Stimulated activated CD4-positive, alpha-beta T cell treated with anti-CD3 and anti-CD28 coated beads, Interleukin-12 subunit alpha, Interleukin-12 subunit beta, amount 100 ng/mL, for 24 hours (primary cell): ENCODE measurements around the gene HES2.
"Not testable (repeated sequence)": the region's sequence is repeated elsewhere in the genome, so short reads cannot be mapped to it uniquely, and the experiment has no call there.

Source experiments
- DNase-seq, 2 experiments: peaks; one replicate each; pipeline ENCODE4 v3.0.0-alpha.2; 2020; ENCODE audit warnings: low read depth in 2 of 2

Gene HES2, protein sequence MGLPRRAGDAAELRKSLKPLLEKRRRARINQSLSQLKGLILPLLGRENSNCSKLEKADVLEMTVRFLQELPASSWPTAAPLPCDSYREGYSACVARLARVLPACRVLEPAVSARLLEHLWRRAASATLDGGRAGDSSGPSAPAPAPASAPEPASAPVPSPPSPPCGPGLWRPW

DNA sequence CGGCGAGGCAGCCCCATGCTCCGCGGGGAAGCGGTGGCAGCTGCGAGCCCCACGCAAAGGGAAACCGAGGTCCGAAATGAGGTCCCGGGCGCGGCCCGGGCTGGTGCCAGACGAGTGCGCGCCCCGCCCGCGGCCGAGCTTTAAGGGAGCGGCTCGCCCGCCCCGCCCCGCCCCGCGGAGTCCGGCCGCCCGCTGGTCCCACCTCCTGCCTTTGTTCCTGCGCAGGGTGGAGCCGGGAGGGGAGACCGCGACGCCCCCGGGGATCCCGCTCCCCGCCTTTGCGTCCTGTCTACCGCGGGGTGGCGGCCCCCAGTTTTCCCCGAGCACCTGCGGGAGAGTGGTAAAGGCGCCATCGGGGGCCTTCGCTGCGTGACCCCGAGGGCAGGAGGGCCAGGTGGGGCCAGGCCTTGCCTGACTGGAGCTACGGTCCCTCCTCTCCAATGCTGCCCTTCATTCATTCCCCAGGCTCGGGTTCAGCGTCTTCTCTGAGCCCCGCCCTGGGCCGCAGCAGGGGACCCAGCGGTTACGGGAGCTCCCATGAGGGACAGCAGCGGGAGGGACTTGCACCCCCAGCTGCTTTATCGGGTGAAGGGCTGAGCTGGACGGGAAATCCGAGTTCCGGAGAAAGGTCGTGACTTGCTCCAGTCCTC, at the start of gene HES2:
Gene HES2, minus strand, starts transcription at position 116 of the 650 bp plus-strand sequence. Its CDS starts 99 bp downstream, at position 17.
- DNase-seq = no peak

DNA sequence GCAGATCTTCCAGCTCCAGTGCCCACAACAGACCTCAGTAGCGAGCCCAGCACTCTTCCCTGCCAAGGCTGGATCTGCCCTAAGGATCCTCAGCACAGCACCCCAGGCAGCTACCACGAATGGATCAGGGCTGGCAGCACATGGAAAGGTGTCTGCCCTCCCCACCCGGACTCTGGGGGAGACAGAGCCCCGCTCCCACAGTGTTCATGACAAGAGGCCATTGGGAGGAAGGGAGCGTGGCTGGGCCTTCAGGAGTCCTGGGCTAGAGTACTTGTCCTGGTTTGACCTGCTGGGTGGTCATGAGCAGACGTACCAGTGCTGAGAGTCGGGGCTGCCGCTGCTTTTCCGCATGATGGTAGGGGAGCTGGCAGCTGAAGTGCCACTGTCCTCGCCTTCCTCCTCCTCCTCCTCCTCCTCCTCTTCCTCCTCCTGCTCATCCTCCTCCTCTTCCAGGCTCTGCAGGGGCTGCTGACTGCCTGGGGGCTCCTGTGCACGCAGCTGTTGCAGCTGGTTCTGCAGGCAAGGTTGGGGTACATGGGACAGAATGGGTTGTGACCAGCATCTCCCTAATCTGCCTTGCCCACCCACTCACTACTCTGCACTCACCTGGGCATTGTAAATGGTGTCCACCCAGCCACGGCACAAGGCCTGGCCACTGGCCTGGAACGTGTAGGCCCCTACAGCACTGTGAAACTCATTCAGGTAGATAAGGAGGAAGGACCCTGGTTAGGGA, 49.2 kb upstream of the HES2 start:
- DNase-seq = no peak

DNA sequence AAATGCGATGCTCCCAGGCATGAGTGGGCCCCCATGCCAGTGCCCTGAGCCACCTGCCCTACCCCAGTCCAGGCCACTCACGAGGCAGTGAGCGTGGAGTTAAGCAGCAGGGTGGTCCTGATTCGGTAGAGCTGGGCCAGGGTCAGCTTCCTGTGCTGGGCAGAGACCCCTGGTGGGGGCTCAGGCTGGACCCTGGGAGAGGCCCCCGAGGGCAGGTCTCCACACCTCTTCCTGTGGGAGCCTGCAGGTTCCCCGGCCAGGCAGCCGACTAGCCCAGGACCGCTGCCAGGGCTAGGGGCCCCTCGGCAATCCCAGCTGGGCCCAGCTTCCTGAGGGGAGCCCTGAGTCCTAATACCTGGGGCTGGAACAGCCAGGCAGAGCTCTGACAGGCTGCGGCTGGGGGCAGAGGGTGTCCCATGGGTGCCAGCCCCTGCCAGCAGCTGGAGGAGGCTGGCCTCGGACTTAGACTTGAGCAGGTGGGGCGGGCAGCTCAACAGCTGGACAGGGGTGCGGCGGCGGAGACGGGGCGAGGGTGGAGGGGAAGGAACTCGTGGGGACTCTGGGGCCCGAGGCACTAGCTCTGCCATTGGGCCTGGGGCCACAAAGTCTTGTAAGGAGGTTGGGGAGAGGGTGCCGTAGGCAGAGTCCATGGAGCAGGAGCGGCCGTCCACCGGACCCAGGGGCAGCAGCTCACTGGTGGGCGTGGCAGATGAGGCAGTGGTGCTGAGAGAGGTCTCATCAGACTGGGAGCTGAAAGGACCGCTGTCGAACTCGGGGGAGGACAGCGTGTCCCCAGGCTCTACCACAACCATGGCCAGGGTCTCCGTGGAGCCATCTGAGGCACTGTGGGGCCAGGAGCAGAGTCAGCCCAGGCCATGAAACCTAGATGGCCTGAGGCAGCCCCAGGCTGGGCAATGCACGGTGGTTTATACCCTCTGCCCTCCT, 48.3 kb upstream of the HES2 start:
- no peak for DNase-seq

DNA sequence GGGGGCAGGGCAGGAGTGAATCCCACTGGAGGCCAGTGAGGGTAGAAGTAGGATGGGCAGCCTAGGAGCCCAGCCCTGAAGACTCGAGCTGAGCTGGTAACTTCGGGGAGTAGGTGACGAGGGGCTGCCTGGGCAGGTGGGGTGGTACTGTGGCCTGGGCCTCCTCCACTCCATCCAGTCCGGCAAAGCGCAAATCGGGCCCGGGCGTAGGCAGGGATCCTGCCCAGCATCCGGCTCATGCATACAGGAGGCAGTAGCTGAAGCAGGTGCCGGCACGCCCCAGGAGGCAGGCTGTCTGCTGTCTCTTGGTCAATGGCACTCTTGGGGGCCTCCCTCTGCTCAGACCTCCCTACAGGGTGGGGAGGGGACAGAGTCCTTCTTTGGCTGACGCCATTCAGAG, 47.5 kb upstream of the HES2 start:
- DNase-seq = no peak

DNA sequence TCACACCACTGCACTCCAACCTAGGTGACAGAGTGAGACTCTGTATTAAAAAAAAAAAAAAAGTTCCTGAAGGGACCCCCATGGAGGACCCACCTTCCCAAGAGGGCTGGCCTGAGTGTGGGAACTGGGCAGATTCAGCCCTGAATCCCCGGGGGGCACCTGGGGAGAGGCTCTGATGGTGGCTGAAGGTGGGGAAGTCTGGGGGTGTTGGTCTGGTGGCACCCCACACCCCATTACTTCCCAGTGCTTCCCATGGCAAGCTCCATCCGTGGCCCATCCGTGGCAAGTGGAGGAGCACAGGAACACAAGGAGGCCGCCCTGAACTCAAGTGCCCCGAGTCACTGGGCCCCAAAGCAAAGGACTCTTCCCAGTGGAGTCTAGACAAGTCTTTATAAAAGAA, 47.0 kb upstream of the HES2 start:
- no peak for DNase-seq

DNA sequence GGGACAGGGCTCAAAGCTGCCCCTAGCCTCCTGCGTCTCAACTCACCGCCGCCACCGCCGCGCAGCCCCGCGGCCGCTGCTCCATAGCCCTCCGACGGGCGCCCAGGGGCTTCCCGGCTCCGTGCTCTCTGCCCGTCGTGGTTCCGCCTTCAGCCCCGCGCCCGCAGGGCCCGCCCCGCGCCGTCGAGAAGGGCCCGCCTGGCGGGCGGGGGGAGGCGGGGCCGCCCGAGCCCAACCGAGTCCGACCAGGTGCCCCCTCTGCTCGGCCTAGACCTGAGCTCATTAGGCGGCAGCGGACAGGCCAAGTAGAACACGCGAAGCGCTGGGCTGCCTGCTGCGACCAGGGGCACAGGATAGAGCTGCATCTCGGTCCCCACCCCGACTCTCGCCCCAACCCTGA, 46.3 kb upstream of the HES2 start, which contains the start of gene TNFRSF25:
Gene TNFRSF25, minus strand, starts transcription at position 151 of the 400 bp plus-strand sequence. Its CDS starts 66 bp downstream, at position 85.
- peak; percentile 36 to 60 for DNase-seq

DNA sequence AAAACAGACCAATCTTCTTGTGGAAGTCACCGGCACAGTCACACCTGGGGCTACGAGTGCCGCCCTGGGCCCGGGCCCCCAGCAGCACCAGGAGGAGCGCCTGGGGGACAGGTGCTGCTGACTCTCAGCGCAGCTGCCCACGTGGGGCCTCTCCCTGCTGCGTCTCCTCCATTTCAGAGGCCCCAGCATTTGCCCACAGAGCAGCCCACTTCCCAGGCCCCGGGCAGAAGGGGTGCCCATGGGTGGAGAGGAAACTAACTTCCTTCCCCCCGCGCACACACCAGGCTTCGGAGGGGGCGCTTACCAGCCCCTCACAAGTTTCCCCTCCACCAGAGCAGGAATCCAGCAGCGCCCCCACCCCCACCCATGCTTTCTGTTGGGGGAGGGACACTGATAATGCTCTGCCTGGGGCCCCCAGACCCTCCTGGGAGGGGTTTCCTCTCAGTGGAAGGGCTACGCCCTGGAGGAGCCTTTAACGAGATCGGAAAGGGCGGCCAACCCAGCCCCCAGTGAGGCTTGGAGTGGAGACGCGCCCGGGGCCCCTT, 45.8 kb upstream of the HES2 start:
- no peak for DNase-seq

DNA sequence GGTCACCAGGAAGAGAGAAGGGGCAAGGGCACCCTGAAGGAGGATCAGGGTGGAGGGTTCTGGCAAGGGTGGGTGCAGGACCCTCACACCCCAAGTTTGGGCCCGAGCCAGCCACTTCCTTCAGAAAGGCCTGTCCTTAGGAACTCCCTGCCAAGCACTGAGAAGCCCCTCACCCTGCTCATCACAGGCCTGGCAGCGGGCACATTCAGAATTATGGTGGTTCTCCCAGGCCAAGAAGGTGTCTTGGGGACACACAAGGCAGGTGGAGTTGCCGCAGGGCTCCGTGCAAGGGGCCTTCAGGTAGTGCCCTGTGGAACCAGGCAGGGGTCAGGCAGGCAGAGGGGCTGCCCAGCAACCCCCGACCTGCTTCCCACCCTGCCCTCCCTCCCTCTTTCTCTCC, 45.2 kb upstream of the HES2 start:
- no peak for DNase-seq

DNA sequence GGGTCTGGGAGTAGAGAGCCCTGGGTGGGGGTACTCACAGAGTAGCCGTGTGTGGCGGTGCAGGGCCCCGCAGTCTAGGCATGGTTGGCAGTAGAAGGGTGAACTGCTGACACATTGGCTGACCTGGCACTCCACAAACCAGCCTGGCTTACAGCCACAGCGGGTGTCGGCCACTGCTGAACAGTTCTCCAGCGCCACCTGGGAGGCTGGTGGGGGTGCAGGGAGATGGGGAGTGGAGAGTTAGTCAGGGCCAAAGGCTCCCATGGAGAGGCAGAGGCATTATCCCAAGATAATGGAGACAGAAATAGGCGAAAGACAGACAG, 44.8 kb upstream of the HES2 start:
- peak in 1 of 2 experiments; percentile 58 for DNase-seq

DNA sequence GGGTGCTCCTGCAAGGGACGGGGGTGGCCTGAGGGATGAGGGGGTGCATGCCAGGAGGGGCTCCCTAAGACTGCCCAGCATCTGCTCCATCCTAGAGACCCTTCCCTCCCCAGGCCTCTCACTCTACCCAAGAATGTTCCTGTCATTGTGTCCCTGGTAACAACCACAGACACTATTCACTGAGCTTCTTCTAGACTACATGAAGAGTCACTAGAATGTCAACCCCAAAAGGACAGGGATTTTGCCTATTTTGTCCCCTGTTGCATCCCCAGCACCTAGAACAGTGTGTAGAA, 43.3 kb upstream of the HES2 start:
- no peak for DNase-seq

DNA sequence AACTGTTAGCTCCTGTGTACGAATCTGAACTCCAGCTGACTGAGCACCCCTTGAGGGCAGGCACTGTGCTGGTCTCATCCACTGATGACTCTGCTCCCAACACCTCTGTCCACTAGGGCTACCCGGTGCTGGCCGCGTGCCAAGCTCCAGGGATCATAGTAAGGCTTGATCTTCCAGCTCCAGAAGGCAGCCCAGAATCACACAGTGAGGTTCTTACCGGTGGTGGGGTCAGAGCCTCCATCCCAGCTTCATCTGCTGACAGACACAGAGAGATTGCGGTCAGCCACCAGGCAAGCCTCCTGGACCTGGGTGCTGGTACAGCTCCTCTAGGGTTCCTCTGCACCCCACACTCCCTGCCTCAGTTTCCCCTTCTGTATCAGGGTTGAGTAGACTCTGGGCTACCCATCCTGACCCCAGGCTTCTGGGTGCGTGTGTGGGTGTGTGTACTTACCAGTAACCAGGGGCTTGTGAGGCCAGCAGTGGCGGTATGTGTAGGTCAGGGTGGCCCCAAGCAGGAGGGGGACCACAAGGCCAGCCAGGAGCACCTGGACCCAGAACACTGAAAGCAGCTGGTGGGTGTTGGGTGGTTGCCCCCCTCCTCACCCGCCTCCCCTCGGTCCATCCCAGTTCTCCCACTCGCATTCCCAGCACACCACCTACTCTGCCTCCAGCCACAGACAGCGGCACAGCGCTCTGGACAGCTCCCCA, 42.8 kb upstream of the HES2 start:
- DNase-seq = no peak

DNA sequence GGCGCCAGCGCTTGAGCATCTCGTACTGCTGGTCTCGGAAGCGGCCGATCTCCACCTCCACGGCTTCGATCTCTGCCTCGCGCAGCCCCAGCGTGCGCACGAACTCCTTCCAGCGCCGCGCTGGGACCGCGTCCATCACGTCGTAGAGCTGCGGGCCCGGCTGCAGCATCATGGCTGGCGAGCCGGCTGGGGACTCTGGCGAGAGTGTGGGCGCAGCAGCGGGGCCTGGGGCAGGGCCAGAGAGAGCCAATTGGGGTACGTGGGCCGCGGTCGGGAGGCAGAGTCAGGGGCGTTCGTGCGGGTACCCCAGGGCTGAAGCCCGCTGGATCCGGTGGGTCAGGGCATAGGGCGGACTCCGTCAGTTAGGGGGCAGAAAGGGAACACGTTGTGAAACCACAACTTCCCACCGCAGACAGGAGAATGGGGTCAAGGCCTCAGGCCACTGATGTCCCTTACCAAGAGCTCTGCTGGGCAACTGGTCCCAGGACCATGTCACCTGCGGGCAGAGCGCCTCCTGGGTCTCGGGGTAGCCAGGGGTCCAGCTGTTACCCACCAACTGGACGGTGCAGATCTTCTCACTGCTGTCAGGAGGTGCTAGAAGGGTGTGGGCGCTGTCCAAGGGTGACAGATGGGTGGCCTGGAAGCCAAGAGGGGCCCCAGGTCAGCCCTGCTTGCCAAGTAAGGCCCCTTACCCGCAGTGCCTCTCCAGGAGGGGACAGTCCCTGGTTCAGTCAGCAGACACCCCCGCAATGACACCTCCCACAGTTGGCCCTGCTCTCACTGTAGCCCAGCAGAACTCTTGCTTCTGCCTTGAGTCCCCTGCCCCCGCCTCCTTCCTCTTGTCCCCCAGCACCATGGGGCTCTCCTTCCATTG, 42.1 kb upstream of the HES2 start:
- no peak for DNase-seq

DNA sequence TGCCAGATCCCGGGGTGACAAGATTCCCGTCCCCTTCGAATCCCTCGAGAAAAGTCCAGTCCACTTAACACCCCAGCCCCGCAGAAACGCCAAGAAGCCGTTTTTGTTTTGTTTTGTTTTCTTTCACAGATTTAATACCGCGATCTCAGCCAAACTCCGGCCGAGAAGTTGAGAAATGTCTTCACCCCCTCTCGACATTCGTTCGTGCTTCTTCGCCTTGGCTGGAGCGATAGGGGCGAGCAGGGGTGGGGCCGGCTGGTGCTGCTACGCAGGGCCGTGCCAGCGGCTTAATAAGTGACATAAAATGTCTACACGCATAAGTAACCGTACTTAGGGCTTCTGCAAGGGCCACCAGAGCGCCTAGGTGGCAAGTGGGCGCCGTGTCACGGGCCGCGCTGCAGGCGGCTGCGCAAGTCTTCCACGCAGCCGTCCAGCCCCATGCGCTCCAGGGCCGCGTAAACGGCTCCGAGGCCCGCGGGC, 41.4 kb upstream of the HES2 start:
- DNase-seq = no peak

DNA sequence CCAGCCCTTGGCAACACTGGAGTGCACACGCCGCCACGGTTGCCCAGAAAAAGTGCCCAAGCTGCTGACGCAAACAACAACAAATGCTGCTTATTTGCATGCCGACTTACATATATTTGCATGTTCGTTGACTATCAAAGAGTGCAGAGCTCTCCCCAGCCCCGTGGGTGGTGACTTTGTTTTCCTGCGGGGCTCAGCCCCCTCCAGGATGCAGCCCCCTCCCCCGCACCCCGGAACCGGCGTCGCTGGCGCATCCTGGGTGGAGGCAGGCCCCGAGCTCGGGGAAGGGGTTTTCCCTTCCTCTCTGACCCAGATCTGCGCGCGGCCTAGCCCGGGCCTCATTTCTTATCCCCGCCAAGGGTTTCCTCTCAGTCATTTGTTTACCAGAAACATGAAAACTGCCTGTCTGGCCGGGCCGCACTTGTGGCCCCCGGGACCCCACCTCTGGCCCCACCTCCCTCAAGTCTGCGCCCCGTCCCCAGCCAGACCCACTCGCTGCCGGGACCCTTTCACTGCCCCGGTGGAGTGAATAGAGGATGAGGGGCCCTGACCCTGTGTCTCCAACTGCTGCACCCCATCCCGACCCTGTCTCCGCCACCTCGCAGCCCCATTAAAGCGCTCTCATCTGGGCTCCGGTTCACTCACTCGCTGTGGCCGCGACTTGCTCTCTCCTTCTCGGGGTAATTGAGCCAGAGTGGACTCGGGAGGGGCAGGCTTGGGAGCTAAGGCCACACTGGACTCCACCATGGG, 40.8 kb upstream of the HES2 start:
- peak; percentile 68 to 79 for DNase-seq

DNA sequence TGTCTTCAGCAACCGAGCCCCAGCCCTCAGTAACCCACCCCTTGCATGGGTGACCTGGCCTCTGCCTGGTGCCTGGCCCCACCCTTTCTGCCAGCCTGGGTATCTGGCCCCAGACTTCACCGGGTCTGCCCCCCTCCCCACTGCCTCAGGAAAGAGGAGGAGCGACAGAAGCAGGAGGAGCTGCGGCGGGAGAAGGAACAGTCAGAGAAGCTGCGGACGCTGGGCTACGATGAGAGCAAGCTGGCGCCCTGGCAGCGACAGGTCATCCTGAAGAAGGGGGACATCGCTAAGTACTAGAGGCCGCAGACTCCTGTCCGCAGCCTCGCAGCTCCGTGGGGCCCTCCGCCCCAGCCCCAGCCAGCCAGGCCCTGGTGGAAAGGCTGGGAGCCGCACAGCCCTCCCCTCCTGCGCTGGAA, 40.1 kb upstream of the HES2 start:
- no peak for DNase-seq

DNA sequence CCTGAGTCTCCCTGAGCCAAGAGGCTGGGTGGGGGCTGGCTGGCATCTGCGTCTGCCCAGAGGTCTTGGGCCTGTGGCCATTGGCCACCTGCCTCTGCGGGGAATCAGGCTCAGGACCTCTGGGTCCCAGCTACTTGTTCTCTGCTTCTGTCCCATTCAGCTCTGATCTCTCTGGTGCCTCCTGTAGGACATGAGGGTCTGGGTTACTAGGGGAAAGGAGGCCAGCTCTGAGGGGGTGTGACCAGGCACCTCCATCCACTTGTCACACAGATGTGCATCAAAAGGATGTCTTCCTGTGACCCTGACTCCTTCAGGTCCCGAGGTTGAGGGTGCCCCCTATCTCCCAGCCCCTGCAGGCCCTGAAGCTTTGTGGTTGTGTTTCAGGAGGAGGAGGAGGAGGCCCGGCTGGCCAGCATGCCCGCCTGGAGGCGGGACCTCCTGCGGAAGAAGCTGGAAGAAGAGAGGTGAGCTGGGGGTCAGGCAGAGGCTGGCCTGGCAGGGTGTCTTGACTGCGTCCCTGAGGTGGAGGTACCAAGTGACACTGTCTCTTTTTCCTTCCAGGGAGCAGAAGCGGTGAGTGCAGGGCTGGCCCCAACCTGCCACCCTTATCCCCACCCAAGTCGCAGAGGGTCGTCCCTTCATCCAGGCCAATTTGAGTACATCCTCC, 37.2 kb upstream of the HES2 start:
- DNase-seq = no peak

DNA sequence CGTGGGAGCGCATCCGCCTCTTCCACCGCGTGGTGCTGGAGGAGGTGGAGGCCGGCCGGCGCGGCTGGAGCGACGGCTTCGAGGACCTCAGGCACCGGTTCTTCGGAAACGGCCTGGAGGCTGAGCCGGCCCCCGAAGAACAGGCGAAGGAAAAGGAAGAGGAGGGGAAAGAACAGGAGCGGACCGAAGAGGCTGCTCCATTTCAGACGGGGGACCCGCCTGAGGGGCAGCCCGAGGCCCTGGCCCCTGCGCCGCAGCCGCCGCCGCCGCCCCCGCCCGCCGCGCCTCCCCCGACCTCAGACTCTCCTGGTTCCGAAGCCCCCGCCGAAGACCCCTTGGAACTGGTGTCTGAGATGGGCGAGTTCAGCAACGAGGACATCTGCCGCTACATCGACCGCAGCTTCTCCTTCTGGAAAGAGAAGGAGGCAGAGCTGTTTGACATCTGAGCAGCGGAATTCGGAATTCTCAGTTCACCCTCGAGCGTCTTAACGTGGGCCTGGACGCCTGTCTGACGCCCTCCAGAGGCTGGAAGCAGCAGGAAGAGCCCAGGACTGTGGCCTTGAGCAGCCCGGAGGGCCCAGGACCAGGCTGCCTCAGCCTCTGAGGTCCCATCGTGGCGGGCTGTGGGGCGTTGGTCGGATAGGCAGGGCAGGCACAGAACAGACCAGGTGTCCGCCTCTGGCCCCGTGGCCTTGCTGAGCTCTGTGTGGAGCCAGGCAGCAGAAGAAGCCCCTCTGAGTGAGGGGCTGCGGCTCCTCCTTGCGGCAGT, 36.2 kb upstream of the HES2 start:
- DNase-seq = not testable (repeated sequence)
